HEK293T (cell line): ENCODE data around the gene AMZ1.
A peak's percentile ranks its signal among the peaks of the same experiment; 100 is the strongest.

ENCODE experiments used
- CTCF ChIA-PET: fragments of 350-600 bp; formaldehyde crosslinking; extraction: SDS; loops from one replicate; lab custom pipeline; 2021; ENCODE audit warnings: antibody characterized with exemption, inconsistent platforms; lab: Yijun Ruan, JAX
- POLR2A ChIA-PET: fragments of 350-600 bp; formaldehyde crosslinking; extraction: SDS; loops from one replicate; lab custom pipeline; 2020; ENCODE audit warnings: antibody characterized with exemption, inconsistent platforms; lab: Yijun Ruan, JAX
- DNase-seq: peaks from one replicate; pipeline ENCODE4 v3.0.0; 2012; ENCODE audit warnings: mixed read lengths; ENCODE audit errors: extremely low spot score
- BHLHE40 ChIP-seq: fragments of 450-650 bp; IDR thresholded peaks from 2 replicates; pipeline ENCODE4 v1.6.1; 2016; ENCODE audit warnings: mild to moderate bottlenecking, moderate library complexity, borderline replicate concordance
- CTBP1 ChIP-seq: fragments of 450-650 bp; IDR thresholded peaks from 2 replicates; pipeline ENCODE4 v1.6.1; 2016; ENCODE audit warnings: borderline replicate concordance
- ELF4 ChIP-seq: fragments of 450-650 bp; IDR thresholded peaks from 2 replicates; pipeline ENCODE4 v1.6.1; 2017; ENCODE audit warnings: antibody characterized with exemption
- FOXA1 ChIP-seq: fragments of 450-650 bp; IDR thresholded peaks from 2 replicates; pipeline ENCODE4 v1.6.1; 2016; ENCODE audit warnings: mild to moderate bottlenecking
- FOXK2 ChIP-seq: fragments of 450-650 bp; IDR thresholded peaks from 2 replicates; pipeline ENCODE4 v1.6.1; 2016; ENCODE audit warnings: mild to moderate bottlenecking
- FOXM1 ChIP-seq: fragments of 450-650 bp; IDR thresholded peaks from 2 replicates; pipeline ENCODE4 v1.6.1; 2017; ENCODE audit warnings: mild to moderate bottlenecking, borderline replicate concordance
- HDGF ChIP-seq: fragments of 450-650 bp; IDR thresholded peaks from 2 replicates; pipeline ENCODE4 v1.6.1; 2017; ENCODE audit warnings: antibody characterized with exemption, borderline replicate concordance
- L3MBTL2 ChIP-seq: fragments of 450-650 bp; conservative IDR thresholded peaks from 2 replicates; pipeline ENCODE4 v1.6.1; 2016; ENCODE audit warnings: mild to moderate bottlenecking
- LEF1 ChIP-seq: fragments of 450-650 bp; IDR thresholded peaks from 2 replicates; pipeline ENCODE4 v1.6.1; 2017; ENCODE audit warnings: mild to moderate bottlenecking, borderline replicate concordance
- NFRKB ChIP-seq: fragments of 450-650 bp; IDR thresholded peaks from 2 replicates; pipeline ENCODE4 v1.6.1; 2016; ENCODE audit warnings: mild to moderate bottlenecking, moderate library complexity
- SP1 ChIP-seq: fragments of 450-650 bp; IDR thresholded peaks from 2 replicates; pipeline ENCODE4 v1.6.1; 2017
- SUZ12 ChIP-seq: fragments of 450-650 bp; IDR thresholded peaks from 2 replicates; pipeline ENCODE4 v1.6.1; 2016; ENCODE audit warnings: mild to moderate bottlenecking
- TARDBP ChIP-seq: fragments of 450-650 bp; IDR thresholded peaks from 2 replicates; pipeline ENCODE4 v1.6.1; 2016
- ZNF384 ChIP-seq: fragments of 450-650 bp; IDR thresholded peaks from 2 replicates; pipeline ENCODE4 v1.6.1; 2016
- TF ChIP-seq, protein P1 (sequence below): fragments of 450-650 bp; IDR thresholded peaks from 2 replicates; pipeline ENCODE4 v1.6.1; 2016

Gene AMZ1

GRCh38 chr7:2699289-2699620 lies 11.3 kb downstream of the AMZ1 start:
- DNase-seq: no peak
- CTCF ChIA-PET: interaction anchor here (0.7 to 1.2 kb wide), 3 partner anchors 11 to 204 kb away, joined by 3 to 5 read pairs (median 3); no protein-coding TSS in a partner anchor
- POLR2A ChIA-PET: interaction anchor here (0.6 kb wide), 1 partner anchor 958 kb away, joined by 3 read pairs; no protein-coding TSS in a partner anchor
- TF ChIP-seq SP1 (no peak), SUZ12 (no peak), HDGF (no peak), ELF4 (no peak), BHLHE40 (no peak), FOXK2 (no peak), TARDBP (no peak), CTBP1 (no peak), LEF1 (no peak), FOXA1 (no peak), NFRKB (no peak)
- TF ChIP-seq, protein P1, sequence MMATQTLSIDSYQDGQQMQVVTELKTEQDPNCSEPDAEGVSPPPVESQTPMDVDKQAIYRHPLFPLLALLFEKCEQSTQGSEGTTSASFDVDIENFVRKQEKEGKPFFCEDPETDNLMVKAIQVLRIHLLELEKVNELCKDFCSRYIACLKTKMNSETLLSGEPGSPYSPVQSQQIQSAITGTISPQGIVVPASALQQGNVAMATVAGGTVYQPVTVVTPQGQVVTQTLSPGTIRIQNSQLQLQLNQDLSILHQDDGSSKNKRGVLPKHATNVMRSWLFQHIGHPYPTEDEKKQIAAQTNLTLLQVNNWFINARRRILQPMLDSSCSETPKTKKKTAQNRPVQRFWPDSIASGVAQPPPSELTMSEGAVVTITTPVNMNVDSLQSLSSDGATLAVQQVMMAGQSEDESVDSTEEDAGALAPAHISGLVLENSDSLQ: no peak

DNA sequence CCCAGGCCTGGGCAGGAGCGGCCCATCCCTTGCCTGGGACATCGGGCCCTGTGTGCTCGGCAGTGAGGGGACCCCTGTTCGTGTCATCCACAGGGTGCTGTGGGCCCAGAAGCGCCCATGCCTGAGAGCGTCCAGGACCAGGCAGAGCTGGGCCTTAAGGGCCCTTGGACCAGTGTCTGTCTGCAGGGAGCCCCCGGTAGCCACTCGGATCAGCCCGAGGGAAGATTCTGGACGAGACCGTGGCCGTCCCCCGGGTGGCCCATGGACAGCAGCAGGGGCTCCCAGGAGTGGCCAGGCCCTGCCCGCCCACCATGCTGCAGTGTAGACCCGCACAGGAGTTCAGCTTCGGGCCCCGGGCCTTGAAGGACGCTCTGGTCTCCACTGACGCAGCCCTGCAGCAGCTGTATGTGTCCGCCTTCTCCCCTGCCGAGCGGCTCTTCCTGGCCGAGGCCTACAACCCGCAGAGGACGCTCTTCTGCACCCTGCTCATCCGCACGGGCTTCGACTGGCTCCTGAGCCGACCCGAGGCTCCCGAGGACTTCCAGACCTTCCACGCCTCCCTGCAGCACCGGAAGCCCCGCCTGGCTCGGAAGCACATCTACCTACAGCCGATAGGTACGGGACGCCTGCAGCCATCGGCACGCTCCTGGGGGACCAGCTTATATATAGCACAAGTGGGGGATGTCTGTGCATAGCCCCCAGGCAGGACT lies 12.3 kb downstream of the AMZ1 start:
- DNase-seq: no peak
- ChIA-PET CTCF (no interaction called here), POLR2A (interaction anchor here (1.3 kb wide), 1 partner anchor 10 kb away, joined by 4 read pairs; no protein-coding TSS in a partner anchor)
- no peak for TF ChIP-seq L3MBTL2
- TF ChIP-seq BHLHE40: no peak
- no peak for TF ChIP-seq ELF4
- TF ChIP-seq SUZ12: no peak
- TF ChIP-seq NFRKB: no peak

- no peak for TF ChIP-seq ZNF384
- ChIA-PET CTCF (no interaction called here), POLR2A (interaction anchor here (1.3 kb wide), 1 partner anchor 9 kb away, joined by 4 read pairs; no protein-coding TSS in a partner anchor)
- DNase-seq: no peak
Measured at GRCh38 chr7:2701424-2701823, 13.4 kb downstream of the AMZ1 start.

GRCh38 chr7:2701832-2702593 lies 14.0 kb downstream of the AMZ1 start:
- POLR2A ChIA-PET: interaction anchor here (1.3 kb wide), 1 partner anchor 8 kb away, joined by 4 read pairs; no protein-coding TSS in a partner anchor
- DNase-seq: no peak
- TF ChIP-seq CTBP1 (no peak), L3MBTL2 (no peak), FOXK2 (no peak)
- CTCF ChIA-PET: interaction anchor here (0.9 to 1.2 kb wide), 2 partner anchors 8 to 17 kb away, joined by 3 read pairs; no protein-coding TSS in a partner anchor

DNA sequence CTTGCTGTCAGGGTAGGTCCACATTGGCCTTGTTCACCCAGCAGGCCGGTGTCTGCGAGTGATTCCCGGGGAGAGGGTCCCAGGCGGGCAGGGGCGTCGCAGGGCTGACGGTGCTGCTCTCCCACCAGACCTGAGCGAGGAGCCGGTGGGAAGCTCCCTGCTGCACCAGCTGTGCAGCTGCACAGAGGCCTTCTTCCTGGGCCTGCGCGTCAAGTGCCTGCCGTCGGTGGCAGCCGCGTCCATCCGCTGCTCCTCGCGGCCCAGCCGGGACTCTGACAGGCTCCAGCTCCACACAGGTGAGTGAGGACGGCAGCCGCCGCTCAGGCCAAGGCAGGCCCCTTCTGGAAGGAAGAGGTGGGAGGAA lies 14.6 kb downstream of the AMZ1 start:
- DNase-seq: no peak
- POLR2A ChIA-PET: no interaction called here
- TF ChIP-seq HDGF: no peak
- CTCF ChIA-PET: interaction anchor here (0.9 to 1.2 kb wide), 2 partner anchors 8 to 17 kb away, joined by 3 read pairs; no protein-coding TSS in a partner anchor

- ChIA-PET CTCF (interaction anchor here (1.2 kb wide), 1 partner anchor 13 kb away, joined by 3 read pairs; no protein-coding TSS in a partner anchor), POLR2A (no interaction called here)
- no peak for DNase-seq
- TF ChIP-seq FOXM1 (no peak), ZNF384 (no peak), SP1 (no peak), FOXA1 (no peak), TARDBP (no peak)
Measured at GRCh38 chr7:2705371-2706096, 17.5 kb downstream of the AMZ1 start.

DNA sequence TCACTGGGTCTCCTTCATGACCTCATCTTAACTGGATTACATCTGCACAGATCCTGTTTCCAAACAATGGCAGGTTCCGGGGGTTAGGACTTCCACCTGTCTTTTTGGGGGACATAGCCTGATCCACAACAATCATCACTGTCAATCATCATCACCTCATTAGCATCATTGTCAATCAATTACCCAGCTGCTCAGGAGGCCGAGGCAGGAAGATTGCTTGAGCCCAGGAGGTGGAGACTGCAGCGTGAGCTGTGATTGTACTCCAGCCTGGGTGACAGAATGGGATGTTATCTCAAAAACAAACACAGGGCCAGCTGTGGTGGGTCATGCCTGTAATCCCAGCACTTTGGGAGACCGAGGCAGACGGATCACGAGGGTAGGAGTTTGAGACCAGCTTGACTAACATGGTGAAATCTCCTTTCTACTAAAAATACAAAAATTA lies 18.7 kb downstream of the AMZ1 start:
- no peak for DNase-seq
- POLR2A ChIA-PET: no interaction called here
- TF ChIP-seq FOXA1 (no peak), FOXK2 (no peak)
- TF ChIP-seq, protein P1: peak; percentile 68
- CTCF ChIA-PET: interaction anchor here (0.8 to 1.6 kb wide), 3 partner anchors 26 to 88 kb away, joined by 3 to 7 read pairs (median 4); no protein-coding TSS in a partner anchor
